NOMO-1 treated with DMSO at 0.1 percent for 48 hours (cell line): Measurements from ENCODE around the gene PLXNA2.

Experiments used
- DNase-seq: peaks from one replicate; lab custom pipeline; 2025; ENCODE audit not compliant: unreplicated experiment; lab: John Stamatoyannopoulos, UW

The PLXNA2 gene

DNA sequence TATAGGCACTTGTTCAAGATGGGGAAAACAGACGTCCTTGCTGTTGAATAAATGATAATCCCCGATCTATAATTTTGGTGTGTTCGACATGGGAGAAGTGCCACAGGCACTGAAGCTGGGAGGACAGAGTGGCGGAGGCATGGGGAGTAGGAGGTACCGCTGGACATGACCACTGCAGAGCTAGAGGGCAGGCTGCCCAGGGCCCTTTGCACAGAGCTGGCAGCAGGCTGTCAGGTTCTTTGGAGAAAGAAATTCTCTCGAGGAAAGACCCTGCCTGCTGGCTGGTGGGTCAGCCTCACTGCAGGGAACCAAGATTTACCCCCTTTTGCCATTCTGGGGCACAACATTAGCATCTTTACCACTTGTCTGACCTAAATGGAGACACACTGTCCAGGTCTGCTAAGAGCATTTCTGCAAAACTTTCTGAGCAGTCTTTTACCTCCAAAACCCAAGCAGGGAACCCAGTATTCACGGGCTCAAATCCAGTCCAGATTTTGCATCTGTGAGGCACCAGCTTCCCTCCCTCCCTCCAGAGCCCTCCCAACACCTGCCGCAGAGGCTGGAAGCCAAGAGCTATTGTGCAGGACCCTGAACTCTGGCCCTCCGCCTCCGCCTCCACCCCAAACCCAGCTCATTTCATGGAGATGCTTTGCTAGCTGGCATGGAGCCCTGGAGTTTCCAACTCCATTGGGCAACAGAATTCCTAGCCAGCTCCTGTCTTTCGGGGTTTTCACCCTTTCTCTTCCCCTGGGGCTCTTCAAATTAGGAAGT is 142.3 kb downstream of the PLXNA2 start:
- no peak for DNase-seq

DNA sequence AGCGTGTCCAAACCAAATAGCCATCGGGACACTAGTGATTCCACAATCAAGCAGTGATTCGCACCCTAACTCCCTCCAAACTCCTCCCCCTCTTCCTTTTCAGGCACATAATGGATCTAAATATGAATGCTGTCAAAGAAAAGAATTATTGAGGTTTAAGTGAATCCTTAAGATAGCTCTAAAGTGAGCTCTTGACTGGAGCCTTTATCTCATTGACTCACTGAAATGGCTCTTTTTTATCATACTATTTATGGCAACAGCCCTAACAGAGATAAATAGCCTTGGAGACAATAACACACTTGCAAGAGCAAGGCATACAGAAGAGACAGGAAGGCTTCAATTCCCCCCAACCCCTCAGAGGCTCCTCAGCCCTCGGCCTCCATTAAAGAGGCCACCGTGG is 143.3 kb downstream of the PLXNA2 start:
- no peak for DNase-seq

DNA sequence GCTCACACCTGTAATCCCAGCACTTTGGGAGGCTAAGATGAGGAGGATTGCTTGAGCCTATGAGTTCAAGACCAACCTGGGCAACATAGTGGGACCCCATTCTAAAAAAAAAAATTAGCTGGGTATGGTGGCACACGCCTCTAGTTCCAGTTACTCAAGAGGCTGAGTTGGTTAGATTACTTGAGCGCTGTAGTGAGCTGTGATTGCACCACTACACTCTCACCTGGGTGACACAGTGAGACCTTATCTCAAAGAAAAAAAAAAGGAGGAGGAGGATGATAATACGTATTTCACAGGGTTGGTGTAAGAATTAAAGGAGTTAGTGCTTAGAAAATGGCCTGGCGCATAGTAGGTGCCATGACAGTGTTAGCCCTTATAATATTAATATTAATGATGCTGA is 144.1 kb downstream of the PLXNA2 start:
- DNase-seq = no peak

DNA sequence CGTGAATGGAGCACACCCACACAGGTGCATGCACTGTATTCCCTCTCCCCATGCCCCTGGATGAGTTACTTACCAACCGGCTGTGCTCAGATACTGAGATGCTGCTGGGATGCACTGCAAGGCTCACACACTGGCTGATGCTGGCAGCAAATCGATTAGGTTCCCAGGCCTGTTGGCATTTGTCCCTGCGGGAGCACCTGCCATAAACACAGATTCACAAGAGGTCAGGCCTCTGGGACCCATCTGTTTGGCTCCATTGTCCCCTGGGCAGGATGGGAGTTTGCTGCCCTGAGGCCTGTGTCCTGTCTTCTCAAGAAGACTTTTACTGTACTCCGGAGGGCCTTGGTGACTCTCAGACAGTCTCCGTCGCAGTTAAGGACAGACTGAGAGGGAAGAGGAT is 145.4 kb downstream of the PLXNA2 start:
- DNase-seq = no peak

DNA sequence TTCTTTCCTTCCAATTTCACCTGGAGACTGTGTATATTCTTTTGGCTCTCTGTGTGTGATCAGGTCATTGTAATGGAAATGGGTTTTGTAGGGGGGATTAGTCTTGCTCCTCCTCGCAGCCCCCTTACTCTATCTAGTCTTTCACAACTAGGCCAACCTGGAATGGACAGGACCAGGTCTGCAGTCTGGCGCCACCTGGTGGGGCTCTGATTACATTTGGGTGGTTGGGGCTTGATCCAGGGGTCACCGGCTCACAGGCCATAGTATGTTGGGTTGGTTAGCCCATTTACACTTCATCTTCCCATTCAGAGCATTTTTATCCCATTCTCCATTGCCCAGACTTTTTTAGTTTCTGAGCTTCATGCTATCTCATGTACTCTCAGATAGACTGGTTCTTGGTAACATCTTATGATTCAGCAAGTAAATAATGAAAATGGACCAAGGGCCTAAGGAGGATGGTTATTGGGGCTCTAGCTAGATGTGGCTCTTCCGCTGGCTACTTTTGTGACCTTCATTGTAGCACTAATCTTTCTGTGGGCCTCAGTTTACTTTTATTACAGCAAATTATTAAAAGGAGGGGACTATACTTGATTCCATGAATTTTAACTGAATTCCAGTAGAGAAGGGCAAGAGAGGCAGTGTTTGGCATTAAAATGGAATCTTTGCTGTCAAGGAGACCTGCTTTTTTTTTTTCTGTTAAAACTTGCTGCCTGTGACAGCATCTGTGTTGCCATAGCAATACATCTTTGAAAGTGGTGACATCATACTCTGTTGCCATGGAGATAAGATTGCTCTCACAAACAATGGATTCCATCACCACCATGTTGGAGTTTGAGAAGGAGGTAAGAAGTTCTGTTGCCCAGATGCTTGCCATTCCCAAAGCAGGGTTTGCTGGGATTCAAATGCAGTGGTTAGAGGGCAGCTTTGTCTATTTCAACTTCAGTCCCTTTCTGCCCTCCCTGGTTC is 150.1 kb downstream of the PLXNA2 start:
- no peak for DNase-seq

DNA sequence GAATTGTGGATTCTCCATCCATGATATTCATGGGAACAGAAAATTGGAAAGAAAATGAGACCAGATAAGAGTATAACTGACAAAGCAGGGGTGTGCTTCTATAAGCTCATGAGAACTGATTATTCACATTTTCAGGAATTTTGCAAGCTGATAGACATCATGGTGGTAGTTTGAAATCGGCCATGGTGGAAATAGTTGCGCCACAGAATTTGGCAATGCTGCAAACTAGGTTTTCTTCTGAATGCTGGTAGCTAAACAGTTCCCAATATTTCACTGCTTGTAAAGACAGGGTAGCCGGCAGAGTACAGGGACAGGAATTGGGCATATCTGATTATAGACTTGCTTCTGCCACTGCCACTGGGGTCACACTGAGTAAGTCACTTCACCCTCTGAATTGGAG is 151.1 kb downstream of the PLXNA2 start:
- DNase-seq = no peak

DNA sequence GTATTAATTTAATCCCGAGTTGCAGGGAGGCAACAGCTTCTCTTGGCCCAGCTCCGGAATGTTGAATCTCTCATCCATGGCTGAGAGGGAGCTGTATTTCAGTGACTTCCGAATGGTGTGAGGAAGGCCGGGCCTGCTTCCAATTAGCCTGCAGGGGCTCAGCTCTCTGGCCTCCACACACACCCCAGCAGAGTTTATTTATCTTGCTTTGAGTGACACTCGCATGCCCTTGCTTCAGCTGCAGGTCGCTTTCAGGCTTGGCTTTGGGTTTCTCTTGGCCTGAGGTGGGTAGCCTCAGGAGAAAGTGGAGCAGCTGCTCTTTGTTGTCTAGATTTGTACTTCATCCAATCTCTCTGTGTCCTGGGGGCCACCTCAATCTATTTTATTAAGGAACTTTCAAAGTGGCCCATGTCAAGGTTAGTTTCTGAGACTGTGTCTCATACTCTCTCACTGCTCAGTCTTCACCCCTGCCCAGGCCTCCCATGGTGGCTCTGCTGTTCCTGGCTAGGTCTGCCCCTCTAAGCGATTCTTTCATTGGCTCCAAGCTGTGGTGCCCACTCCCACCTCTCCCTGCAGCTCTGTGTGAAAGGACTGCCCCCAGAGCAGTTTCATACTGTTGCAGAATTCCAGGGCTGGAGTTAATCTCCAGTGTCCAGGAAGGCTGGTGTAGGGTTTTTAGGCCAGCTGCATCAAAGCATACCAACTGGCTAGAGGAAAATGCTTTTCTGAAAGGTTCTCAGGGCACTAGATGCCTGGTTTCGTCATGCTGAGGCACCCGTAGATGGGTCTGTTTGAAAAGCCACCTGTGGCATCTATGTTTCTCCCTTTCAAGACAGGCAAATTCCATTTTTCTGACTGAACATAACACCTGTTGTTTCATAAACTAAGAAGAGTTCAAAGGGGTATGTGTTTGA is 153.5 kb downstream of the PLXNA2 start:
- DNase-seq = no peak

DNA sequence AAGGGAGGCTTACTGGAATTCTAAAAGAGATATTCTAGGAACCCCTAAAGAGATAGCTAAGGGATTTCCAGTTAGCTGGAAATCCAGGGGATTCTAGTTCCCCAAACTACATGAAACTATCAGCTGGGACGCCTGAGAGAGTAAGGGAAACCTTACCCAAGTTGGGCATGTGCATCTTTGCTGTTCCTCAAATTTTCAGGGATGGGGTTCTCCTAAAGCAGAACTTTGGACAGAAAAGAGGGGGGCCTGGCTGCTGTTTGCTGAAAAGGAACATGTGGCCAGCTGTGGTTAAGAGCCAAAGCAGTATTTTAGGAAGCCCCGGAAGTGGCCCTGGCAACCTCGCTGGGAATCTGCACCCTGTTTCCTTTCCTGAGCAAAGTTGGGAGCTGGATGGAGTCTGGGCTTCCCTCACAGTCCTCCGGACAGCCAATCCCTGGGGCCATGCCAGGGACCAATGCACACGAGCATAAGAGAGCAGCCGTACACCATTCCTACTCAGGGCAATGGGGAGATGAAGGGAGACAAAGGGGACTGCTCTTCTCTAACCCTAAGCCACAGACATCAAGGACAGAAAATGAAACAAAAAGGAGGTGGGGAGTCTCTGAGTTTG is 154.3 kb downstream of the PLXNA2 start:
- DNase-seq = no peak

DNA sequence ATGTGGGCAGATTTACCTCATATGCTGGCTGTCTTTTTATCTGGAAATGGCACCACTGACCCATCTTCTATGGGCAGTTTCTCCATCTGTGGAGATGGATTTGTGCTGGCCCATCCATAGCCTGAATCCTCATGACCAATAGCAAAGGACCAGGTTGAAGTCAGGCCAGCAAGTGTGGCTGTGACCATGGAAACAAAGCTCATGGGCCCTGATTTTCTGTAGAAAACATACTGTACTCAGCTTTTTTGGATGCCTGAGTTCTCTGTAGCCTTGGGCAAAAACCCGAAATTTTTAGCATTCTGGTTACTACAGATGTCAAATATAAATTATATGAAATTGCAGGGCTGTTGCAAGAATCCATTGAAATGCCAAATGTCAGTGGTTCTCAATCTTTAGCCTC is 155.0 kb downstream of the PLXNA2 start:
- DNase-seq = no peak

DNA sequence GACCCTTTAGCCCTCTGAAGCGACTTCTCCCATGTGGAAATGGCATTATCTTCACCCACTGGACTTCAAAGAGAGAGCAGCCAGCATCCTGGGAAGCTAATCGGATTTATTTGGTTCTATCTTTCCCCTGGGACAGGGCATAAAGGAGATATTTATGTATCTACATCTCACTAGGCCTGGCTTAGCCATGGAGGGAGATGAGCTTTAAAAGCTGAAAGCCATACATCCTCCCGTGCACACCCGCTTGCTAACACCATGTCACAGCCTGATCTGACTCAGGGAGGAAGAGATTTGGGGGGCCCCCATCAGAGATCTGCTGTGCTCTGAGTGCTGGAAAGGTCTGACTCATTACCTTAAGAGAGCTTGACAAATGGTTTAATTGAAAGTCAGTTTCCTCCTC is 155.9 kb downstream of the PLXNA2 start:
- no peak for DNase-seq

DNA sequence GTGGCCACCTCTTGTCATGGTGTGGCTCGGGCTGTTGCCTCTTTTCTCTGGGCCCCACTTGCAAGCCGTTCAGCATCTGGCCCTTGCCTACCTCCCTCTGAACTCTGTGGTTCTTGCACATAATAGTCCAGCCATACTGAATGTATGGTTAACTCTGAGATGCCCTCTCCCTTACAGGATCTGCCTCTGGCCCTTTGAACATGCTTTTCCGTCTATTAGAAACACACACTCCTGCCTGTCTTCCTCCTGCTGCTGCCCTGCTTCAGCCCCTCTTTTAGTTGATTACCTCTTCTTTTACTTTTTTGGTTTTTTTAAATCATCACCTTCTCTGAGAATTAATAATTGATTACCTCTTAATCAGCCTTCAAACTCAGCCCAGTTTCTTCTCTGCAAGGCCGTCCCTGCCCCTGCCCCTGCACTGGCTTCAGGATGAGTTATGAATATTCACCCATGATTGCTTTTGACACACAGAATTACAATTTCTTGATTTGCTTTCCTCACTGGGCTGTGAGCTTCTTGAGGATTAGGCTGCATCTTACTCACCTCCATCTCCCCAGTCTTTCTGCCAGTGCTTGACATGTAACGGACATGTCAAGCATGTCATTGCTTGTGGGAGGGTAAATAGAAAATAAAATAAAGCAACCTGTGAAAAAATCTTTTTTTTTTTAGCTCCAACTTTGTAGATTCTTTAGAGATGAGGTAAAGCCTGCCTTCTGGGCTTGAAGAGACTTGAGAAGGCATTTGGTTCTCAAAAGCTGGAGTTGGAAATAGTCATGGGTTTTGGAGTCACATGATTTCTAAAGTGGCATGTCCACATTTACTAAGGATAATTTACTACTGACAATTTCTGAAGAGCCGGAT is 158.3 kb downstream of the PLXNA2 start:
- DNase-seq = peak; percentile 16

DNA sequence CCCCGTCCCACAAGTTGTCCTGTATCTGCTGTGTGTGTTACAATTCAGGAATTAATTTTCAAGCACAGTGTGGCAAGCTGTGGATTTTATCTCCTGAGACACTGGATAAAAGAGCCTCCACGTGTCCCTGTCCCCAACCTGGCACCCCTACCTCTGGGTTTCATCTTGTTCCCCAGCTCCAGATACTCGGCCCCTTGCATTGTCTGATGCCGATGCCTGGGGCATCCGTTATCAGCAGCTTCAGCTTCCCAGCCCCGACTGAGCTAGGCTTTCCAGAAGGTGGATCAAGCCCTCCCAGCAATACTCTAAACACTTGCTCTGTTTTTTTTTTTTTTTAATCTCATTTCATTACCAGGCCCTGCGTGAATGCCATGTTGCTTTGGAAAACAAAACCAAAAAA is 159.4 kb downstream of the PLXNA2 start:
- no peak for DNase-seq

DNA sequence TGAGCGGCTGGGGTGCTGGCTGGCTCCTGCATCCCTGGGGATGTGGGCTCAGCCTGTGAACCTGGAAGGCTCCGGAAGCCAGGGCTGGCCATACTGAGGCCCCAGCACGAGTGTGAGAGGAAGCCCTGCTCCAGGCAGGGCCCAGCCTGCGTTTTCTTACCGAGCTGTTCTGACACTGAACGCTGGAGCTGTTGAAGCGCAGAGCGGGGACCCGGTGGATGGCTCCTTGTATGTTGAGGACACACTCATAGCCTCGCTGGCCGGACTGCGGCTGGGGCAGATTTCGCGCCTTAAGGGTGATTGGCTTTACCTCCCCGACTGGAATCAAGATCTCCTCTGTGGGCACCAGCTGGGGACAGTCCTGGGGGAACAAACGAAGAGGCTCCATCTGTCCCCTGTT is 160.0 kb downstream of the PLXNA2 start:
- no peak for DNase-seq

DNA sequence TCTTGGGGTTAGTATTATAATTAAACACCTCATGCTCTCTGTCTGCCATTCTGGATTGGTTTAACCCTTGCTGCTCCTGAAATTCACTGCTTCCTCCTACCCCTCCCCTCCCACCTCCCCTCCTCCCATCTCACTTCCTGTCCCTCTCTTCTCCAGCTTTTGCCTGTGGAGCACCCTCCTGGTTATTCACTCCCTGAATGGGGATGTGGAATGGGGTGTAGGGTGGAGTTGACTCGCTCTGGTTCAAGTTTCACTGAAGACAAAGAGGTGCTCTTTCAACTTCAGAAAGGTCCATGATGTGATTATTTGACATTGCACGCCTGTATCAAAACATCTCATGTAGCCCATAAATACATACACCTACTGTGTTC is 160.5 kb downstream of the PLXNA2 start:
- no peak for DNase-seq

DNA sequence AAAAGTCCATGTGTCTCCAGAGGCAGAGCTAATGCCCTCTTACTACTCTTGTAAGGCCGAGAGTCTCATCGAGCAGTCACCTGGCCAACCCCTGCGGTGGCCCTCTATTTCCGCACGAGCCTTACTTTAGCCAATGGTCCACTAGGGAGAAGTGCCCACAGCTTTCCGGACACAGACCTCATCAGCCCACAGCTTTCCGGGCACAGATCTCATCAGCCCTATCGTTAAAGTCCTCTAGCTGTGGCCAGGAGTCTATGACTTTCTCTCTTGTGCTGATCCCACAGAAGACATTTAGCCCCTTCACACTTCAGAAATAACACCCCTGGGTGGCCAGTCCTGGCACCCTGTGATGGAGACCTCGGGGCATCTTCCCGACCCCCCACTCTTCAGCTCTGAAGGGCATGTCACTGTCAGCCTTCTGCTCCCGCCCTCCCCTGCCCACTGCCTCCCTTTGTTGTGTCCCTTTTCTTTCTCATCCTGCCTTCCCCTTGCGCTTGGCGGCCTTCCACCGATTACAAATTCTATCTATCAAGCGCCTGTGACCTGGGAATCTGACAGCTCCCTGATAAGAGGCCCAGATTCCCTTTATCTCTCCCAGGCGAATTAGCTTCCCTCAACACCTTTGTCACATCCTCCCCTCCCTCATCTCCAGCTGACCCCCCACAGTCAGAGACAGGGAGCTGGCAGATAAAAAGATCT is 161.0 kb downstream of the PLXNA2 start:
- no peak for DNase-seq

DNA sequence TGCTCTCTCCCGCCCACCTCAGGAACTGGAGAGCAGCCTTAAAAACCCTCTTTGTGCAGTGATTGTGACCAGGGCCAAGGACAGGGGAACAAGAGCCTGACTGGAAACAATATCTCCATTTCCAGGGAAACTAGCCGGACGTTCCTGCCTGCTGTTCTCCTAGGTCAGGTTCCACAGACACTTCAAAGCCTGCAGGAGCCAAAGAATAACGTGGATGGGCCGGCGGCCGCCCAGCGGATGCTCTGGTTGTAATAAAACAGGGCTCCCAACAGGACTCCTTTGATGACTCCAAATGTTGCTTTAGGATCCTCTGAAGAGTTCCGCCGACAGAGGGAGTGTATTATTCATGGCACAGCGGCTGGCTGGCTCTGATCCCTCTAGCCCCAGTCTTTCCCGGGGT is 162.2 kb downstream of the PLXNA2 start:
- no peak for DNase-seq

DNA sequence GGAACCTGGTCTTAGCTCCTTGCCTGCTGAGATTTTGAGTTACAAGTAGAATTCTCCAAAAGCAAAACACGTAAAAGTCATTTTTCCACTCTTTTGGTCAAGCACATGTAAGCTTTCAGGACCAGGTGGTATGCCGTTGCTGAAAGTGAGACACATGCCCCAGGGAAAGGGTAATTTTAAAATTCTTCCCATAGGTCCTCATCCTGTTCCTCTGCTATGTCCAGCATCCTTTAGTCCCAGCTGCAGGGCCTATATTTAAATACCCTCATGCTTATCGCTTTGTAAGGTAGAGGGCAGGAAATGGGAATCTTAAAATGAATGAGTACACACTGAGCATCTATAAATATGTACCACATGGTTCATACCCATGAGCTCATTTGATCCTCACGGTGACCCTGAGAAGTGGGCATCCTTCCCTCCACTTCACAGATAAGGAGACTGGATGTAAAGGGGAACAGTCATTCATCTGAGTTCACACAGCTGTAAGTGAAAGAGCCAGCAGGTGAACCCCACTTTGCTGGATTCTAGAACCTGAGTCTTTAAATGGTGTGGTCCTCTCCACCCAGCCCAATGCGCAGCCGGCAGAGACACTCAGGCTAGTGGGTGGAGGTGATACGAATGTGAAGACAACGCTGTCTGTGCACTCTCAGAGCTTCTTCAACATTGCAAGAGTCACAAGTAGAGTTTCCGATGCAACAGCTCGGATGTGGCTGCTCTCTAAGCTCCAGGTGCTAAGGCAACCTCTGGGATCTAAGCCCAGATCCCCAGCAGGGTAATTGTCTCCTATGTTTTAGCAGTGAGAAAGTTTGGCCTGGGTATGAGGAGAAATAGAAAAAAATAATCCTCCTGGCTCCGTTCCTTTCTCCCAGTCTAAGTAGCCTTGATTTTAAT is 163.5 kb downstream of the PLXNA2 start:
- DNase-seq = no peak

DNA sequence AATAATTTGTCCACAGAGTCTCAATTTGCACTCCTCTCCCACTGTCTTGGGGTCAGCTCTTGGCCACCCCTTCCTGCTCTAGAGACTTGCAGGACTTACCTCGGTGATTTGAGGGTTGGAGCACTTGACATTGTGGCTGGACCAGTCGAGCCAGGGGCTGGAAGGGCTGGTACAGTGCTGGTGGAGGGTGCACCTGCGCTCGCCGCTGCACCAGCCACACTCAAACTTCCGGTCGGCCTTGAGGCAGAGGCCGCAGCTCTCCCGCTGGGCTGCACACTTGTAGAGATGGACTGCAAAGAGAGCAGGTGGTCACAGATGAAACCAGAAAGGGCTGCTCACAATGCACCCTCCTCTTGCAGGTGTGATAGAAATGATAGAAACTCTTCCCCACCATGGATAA is 165.0 kb downstream of the PLXNA2 start:
- no peak for DNase-seq
